ENCODE results near the gene SLFN11.

- no peak for TF ChIP-seq CTCF (IDR thresholded peaks at IDR 0.05)
- no peak for TF ChIP-seq POLR2A (IDR thresholded peaks at IDR 0.05)
Measured at GRCh38 chr17:35342276-35342675, 31.1 kb downstream of the SLFN11 start.

All from Peyer's patch (tissue), 4 donors.